Activated CD8-positive, alpha-beta memory T cell treated with anti-CD3 and anti-CD28 coated beads, Interleukin-2, amount 50 U/mL, for 4 hours (primary cell): Measurements from ENCODE around the gene HPSE2.
"Not testable (repeated sequence)": the region's sequence is repeated elsewhere in the genome, so short reads cannot be mapped to it uniquely, and the experiment has no call there.

Experiments
- DNase-seq: peaks from one replicate; pipeline ENCODE4 v3.0.0-alpha.2; 2020

Gene HPSE2

GRCh38 chr10:98539578-98539977 is 696.1 kb downstream of the HPSE2 start:
- no peak for DNase-seq

GRCh38 chr10:98538472-98538871 is 697.2 kb downstream of the HPSE2 start:
- no peak for DNase-seq

DNA sequence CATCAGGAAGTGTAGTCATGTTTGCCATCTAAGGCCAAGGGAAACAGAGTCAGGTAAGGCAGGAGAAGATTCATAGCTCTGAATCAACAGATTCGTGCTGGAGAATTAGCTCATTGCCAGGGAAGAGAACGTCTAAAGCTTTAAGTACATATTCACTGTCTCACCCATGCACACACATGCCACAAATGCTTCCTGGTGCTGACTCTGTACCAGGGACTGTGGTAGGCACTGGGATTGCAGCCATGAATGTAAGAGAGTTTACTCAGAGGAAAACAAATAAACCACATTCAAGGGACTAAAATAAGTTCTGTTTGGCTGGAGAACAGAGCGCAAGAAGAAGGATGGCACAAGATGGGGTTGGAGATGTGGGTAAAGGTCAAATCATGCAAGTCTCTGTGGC is 699.1 kb downstream of the HPSE2 start:
- no peak for DNase-seq

- DNase-seq: no peak
Measured at GRCh38 chr10:98533746-98534445, 701.8 kb downstream of the HPSE2 start.

DNA sequence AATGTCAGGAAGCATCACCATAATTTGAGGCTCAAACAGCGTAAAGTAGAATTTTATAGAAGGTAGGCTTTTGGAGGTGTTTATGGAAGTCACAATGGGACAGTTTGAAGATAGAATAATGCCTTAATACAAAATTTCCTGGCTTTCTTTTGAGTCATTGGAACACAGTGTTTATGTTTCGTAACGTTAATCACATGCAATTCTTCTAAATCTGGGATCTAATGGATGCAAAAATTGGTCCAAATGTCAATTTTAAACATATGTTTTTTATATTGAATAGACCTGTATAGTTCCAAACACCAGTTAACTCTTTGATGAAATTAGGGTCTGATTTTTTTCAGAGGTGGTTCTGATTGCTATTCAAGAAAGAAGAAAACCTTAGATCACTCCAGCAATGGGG is 702.4 kb downstream of the HPSE2 start:
- no peak for DNase-seq

DNA sequence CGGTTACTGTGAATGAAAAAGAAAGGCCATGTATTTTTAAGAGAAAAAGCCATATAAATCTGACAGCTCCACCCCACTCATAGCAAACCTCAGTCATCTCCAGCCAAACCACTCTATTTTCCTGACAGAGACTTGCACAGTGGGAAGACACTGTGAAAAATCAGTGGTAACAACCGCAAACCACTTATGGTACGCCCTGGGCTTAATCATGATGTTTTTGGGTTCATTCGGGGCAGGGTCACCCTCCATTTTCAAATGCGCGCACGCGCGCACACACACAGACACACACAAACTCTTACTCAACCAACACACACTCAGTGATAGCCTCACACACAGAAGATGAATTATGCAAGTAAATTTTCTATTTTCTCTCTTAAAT is 706.9 kb downstream of the HPSE2 start:
- no peak for DNase-seq

DNA sequence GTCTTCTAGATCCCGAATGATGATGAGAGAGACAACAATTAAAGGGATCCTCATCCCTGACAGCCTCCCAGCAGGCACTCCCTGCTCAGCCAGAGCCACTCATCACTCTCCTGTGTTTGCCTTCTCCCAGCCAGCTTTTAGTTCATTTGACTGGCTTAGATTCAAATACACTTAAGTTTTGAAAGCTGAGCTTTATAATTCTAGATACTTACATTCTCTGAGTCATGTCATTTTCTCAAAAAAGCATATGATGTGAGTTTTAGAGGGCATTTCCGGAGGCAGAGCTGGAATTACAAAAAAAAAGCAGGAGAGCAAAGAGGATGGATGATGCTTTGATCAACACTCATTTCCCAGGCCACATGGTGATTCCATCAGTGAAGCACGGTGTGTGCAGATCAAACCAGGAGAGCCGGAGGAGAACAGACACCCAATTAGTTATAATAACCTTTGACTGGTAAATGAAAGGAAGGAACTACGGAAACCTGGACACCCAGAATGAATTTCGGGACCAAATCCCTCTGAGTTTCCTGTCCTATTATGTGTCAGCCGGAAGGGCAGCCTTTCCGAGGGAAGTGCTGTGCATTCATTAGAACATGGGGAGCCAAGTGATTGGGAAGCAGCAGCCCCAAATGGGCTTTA is 707.4 kb downstream of the HPSE2 start:
- no peak for DNase-seq

- DNase-seq: no peak
Measured at GRCh38 chr10:98525969-98526368, 709.7 kb downstream of the HPSE2 start.

DNA sequence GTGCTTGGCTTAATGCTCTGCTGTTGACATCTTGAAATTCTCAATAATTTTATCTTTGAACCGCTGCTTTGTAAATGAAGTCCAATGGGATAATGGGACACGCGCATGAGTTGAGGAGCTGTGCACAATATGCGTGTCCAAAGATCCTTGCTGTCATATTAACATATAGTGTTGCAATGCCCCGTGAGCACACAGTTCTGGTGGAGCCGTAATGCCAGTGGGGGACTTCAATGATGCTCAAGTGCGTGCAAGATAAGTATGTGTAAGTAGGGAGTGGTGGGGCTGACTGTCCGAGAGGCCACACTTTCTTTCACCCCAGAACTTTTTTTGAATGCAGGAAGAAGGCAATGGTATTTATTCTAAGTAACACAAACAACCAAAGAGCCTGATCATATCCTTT is 711.5 kb downstream of the HPSE2 start:
- DNase-seq: no peak

GRCh38 chr10:98519841-98520240 is 715.8 kb downstream of the HPSE2 start:
- no peak for DNase-seq

DNA sequence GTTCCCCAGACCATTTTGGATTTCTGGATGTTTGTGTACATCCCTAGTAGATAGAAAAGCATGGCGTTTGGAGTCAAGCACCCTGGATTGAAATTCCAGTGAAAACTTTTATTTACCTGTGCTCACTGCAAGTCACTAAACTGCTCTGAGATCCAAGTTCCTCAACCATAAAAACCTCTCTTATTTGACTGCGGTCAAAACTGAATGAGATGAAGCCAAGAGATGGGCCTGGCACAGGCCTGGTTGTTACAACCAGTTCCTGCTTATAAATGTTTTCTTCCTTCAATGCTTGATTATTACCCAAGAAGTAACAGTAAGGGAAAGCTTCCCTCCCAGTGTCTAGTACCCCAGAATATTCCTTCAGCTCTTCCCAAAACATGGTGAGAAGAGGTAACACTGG is 718.0 kb downstream of the HPSE2 start:
- DNase-seq: no peak

- no peak for DNase-seq
Measured at GRCh38 chr10:98516352-98516751, 719.3 kb downstream of the HPSE2 start.

- no peak for DNase-seq
Measured at GRCh38 chr10:98513704-98514103, 721.9 kb downstream of the HPSE2 start.

DNA sequence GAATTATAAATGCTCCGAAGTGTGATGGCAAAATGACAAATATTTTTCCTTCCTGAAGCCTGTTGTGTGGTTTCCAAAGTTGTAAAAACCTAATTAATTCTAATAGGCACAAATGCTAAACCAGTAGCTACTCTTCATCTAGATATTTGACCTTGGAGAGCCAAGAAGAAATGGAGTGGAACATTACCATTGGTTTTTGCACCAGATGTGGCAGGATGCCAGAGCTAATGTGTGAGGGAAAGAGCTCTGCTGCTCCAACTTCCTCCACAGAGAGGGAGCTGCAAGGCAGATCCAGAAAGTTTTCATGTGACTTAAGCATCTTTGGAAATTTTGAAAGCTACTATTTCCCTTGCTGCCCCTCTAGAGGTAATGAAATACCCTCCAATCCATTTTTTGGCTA is 723.8 kb downstream of the HPSE2 start:
- DNase-seq: no peak

DNA sequence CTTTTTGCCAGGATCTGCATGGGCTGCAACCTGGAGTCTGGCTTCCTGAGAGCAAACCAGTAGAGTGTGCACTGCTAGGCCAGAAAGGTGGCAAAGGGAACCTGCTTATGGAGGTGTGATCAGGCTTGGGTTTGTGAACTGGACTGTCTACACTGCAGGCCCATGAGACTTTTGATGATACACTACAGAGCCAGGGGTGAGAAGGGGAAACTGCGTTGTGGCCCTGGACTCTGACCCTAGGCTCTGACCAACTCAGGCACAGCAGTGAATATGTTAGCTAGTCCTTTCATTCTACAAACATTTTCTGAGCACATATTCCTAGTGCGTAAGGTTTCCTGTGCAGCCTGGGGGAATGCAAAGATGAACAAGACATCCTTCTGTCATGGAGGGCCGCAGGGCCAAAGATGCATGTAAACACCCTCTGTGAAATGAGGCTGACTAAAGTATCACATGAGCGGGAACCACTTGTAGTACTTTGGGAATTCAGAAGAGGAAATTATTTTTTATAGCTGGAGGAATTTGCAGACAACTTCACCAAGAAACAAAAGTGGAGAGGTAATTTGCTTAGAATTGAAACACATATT is 725.1 kb downstream of the HPSE2 start:
- DNase-seq: no peak

- DNase-seq: no peak
Measured at GRCh38 chr10:98509745-98510144, 725.9 kb downstream of the HPSE2 start.

GRCh38 chr10:98502535-98502934 is 733.1 kb downstream of the HPSE2 start:
- DNase-seq: not testable (repeated sequence)

- no peak for DNase-seq
Measured at GRCh38 chr10:98492763-98493162, 742.9 kb downstream of the HPSE2 start.

- no peak for DNase-seq
Measured at GRCh38 chr10:98489561-98490481, 745.8 kb downstream of the HPSE2 start.

- no peak for DNase-seq
Measured at GRCh38 chr10:98488669-98489430, 746.8 kb downstream of the HPSE2 start.

DNA sequence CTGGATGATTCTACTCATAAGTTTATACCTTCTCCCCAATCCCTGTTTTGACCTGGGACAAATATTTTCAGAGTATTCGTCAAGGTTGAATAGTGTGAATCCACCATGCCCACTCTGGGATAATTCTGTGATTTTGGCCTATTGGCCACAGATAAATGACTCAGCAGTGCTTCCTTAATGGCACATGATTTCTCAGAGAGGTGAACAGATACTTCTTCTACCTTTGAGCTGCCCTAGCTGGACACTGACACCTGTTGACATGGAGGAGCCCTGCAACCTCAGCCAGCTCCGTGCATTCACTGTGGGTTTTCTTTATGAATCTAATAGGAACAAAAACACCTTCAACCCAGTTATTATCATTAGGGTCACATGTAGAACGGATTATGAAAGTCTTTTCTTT is 748.0 kb downstream of the HPSE2 start:
- DNase-seq: no peak

GRCh38 chr10:98486421-98486820 is 749.2 kb downstream of the HPSE2 start:
- DNase-seq: no peak

GRCh38 chr10:98485959-98486358 is 749.7 kb downstream of the HPSE2 start:
- no peak for DNase-seq
